DND-41 (cell line): ENCODE results near the gene KDM3A.
A peak's percentile ranks its signal among the peaks of the same experiment; 100 is the strongest.

ENCODE experiments used
- ATAC-seq: fragments of 200-7000 bp; cut with Tn5 transposase; 3 replicates; pipeline ENCODE4 v1.9.1; 2021; ENCODE audit warnings: low read depth; ENCODE audit not compliant: insufficient read depth
- DNase-seq: peaks from one replicate; pipeline ENCODE4 v3.0.0-alpha.2; 2020
- H2AFZ ChIP-seq: 2 replicates; pipeline ENCODE4 v1.6.0; 2012; ENCODE audit warnings: low read depth, low read length
- H3K27ac ChIP-seq: 2 replicates; pipeline ENCODE4 v1.5.1; 2012; ENCODE audit warnings: low read length, inconsistent platforms
- H3K27me3 ChIP-seq: fragments of 200-600 bp; sonication (generic); 2 replicates; pipeline ENCODE4 v1.6.0; 2012; ENCODE audit warnings: low read length, mild to moderate bottlenecking, inconsistent platforms; ENCODE audit not compliant: insufficient read depth, poor library complexity
- H3K36me3 ChIP-seq: 2 replicates; pipeline ENCODE4 v1.5.1; 2012; ENCODE audit warnings: low read length, inconsistent platforms; ENCODE audit not compliant: insufficient read depth
- H3K4me1 ChIP-seq: 2 replicates; pipeline ENCODE4 v1.5.1; 2012; ENCODE audit warnings: mild to moderate bottlenecking, low read length; ENCODE audit not compliant: insufficient read depth
- H3K4me2 ChIP-seq: 2 replicates; pipeline ENCODE4 v1.6.0; 2012; ENCODE audit warnings: mild to moderate bottlenecking, moderate library complexity, low read length, inconsistent platforms; ENCODE audit not compliant: insufficient read depth
- H3K4me3 ChIP-seq, 2 experiments: fragments of 200-600 bp in 1 of 2; shearing (Covaris generic) in 1 of 2; 2 replicates each; pipeline ENCODE4 v1.5.1; 2012 to 2016; ENCODE audit warnings: inconsistent platforms in 2 of 2, low read length in 2 of 2, mild to moderate bottlenecking in 2 of 2, low read depth in 1 of 2, moderate library complexity in 1 of 2
- H3K79me2 ChIP-seq: 2 replicates; pipeline ENCODE4 v1.6.0; 2012; ENCODE audit warnings: low read length, inconsistent platforms; ENCODE audit not compliant: insufficient read depth
- H3K9ac ChIP-seq: 2 replicates; pipeline ENCODE4 v1.6.0; 2012; ENCODE audit warnings: low read depth, mild to moderate bottlenecking, inconsistent platforms, low read length, moderate library complexity
- H3K9me3 ChIP-seq: 2 replicates; pipeline ENCODE4 v1.5.1; 2012; ENCODE audit warnings: low read length, moderate library complexity, mild to moderate bottlenecking, inconsistent platforms; ENCODE audit not compliant: insufficient read depth, severe bottlenecking
- H4K20me1 ChIP-seq: 2 replicates; pipeline ENCODE4 v1.6.0; 2012; ENCODE audit warnings: low read length; ENCODE audit not compliant: insufficient read depth
- CTCF ChIP-seq: IDR thresholded peaks from 2 replicates; pipeline ENCODE4 v1.5.1; 2012; ENCODE audit warnings: borderline replicate concordance, low read length, moderate library complexity, mild to moderate bottlenecking; ENCODE audit not compliant: poor library complexity, severe bottlenecking; ENCODE audit errors: extremely low read depth
- EZH2 ChIP-seq: IDR thresholded peaks from 3 replicates; pipeline ENCODE4 v1.6.1; 2012; ENCODE audit warnings: borderline replicate concordance, low read depth, mild to moderate bottlenecking, moderate library complexity, low read length, inconsistent platforms; ENCODE audit not compliant: severe bottlenecking

The KDM3A gene

GRCh38 chr2:86393521-86394491 is 47.4 kb upstream of the KDM3A start:
- no peak overlapping the region for H3K9ac ChIP-seq
- no peaks in the 10 kb centered on the region for H3K27me3 ChIP-seq
- no peak; the same call in 2 of the 3 replicates for ATAC-seq
- no peaks in the 10 kb centered on the region for H3K79me2 ChIP-seq
- no peak overlapping the region for H3K27ac ChIP-seq
- H3K4me1 ChIP-seq = peaks cover 5% of the 10 kb centered on the region; the same call in 1 of the 2 replicates
- DNase-seq = no peak
- H3K36me3 ChIP-seq = no peaks in the 10 kb centered on the region
- no peak overlapping the region for H3K4me3 ChIP-seq
- no peaks in the 10 kb centered on the region for H4K20me1 ChIP-seq
- no peaks in the 10 kb centered on the region for H3K9me3 ChIP-seq
- no peak for TF ChIP-seq EZH2
- no peak for TF ChIP-seq CTCF
- H3K4me2 ChIP-seq = no peak overlapping the region
- 0 out of 2 replicates have a peak overlapping the region, but pooled peaks have one; percentile 13 for H2AFZ ChIP-seq

- Histone ChIP-seq H3K27ac (no peak overlapping the region), H4K20me1 (no peaks in the 10 kb centered on the region), H3K4me2 (no peak overlapping the region)
Measured at GRCh38 chr2:86396291-86396785, 44.8 kb upstream of the KDM3A start.

GRCh38 chr2:86397986-86398385 is 43.2 kb upstream of the KDM3A start:
- Histone ChIP-seq H3K27ac (no peak overlapping the region), H3K36me3 (no peaks in the 10 kb centered on the region), H3K27me3 (peaks cover 5% of the 10 kb centered on the region), H3K4me2 (no peak overlapping the region), H4K20me1 (no peaks in the 10 kb centered on the region), H3K4me1 (peaks cover 5% of the 10 kb centered on the region; the same call in 1 of the 2 replicates), H3K4me3 (no peak overlapping the region), H2AFZ (no peak overlapping the region), H3K9me3 (no peaks in the 10 kb centered on the region), H3K79me2 (no peaks in the 10 kb centered on the region), H3K9ac (no peak overlapping the region)
- DNase-seq (no peak), ATAC-seq (no peak)
- no peak for TF ChIP-seq EZH2
- TF ChIP-seq CTCF = no peak

More at GRCh38 chr2:86396291-86396785, 44.8 kb upstream of the KDM3A start:
- Histone ChIP-seq H3K36me3 (no peaks in the 10 kb centered on the region), H3K4me3 (no peak overlapping the region), H3K4me1 (peaks cover 5% of the 10 kb centered on the region; the same call in 1 of the 2 replicates), H2AFZ (no peak overlapping the region), H3K27me3 (peaks cover 5% of the 10 kb centered on the region), H3K9me3 (no peaks in the 10 kb centered on the region), H3K79me2 (no peaks in the 10 kb centered on the region), H3K9ac (no peak overlapping the region)
- no peak for ATAC-seq
- peak; percentile 8 for DNase-seq
- TF ChIP-seq EZH2 (no peak), CTCF (peak; percentile 48)
